GM21528 (cell line): ENCODE measurements around the gene ATP5MG.
A peak's percentile ranks its signal among the peaks of the same experiment; 100 is the strongest.

Source experiments
- ATAC-seq: cut with Tn5 transposase; IDR thresholded peaks from one replicate; pipeline ENCODE4 v1.9.1; 2021; ENCODE audit warnings: mild to moderate bottlenecking, moderate library complexity; ENCODE audit not compliant: unreplicated experiment, low FRiP score

ATP5MG gene

DNA sequence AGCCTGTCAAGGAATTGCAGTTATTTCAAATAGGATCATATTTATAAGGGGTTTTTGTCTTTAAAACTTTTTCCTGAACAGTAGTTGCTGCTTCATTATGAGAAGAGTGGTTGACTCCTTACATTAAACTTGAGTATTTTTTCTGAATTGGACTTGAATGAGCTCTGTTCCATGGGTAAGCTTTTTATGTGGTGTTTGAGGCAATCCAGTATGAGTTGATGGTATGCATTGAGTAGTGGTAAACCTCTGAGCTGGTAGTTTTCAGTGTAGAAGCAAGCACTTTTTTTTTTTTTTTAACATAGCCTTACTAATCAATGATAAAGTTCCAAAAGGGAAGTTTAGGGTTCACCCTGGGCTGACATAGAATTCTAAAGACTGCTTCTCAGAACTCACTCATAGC is 38.2 kb downstream of the ATP5MG start:
- ATAC-seq, result no peak

DNA sequence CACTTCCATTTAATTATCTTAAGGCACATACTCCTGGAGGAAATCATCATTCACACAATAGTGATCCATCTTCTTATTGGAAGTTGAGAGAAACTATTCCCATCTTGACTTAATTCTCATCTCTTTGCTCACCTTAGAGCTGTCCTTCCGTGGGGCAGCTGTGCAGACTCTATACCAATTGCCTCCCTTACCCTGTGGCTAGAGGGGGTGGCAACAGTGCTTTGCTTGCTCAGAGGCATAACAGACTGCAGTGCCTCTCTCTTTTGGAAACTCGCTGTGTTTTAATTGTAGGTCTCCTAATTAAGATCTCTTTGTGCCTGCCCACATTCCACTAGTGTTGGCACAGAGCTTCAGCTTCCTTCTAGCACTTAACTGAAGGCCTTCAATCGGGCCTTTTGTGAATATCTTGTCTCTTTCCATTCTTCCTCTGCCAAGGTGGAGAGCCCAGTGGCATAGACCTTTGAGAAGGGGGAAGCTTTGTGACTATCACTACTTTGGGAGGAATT is 40.4 kb downstream of the ATP5MG start:
- no peak for ATAC-seq

DNA sequence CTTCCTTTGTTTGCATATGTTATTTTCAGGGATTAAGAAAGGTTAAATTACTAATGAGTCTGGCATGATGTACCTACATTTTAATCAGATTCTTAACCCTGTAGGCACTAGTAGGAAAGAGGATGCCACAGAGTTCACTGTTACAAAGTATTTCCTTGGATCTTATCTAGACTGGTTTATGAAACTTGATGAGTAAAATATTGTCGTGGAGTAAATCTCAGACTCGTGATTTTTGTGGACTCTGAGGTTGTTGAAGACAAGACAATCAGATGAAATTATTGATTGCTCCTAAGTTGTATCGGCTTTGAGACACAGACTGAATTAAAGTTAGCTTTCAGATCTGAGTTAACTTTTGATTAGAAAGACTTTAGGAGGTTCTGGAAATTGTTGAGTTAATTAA is 40.9 kb downstream of the ATP5MG start:
- no peak for ATAC-seq

GRCh38 chr11:118442908-118443589 is 41.6 kb downstream of the ATP5MG start:
- no peak for ATAC-seq

DNA sequence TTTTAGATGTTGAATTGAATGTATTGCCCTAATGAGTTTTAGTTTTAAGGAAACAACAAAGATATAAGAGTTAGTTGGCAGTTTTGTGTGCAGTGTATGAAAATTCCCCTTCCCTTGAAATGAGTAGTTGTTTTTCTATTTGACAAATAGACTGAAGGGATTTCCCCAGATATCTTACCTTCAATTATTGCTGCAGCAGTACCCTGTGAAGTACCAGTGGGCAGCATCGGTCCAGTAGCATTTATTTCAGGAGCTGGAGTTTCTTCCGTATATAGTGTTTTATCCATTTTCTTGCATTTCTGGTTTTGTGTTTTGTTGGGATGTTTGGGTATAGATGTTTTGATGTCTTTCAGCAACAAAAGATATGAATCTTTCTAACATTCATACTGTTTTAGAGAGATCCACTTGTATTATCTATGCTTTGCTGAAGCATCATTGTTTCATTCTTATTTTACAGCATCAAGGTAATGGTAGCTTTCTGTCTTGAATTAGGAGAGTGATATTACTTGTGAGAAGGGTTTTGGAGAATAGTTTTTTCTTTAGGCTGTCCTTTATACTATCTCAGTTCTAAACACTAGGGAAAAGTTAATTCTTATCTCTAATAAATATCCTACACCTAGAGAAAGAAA is 42.3 kb downstream of the ATP5MG start:
- ATAC-seq, result no peak

GRCh38 chr11:118447423-118447822 is 46.0 kb downstream of the ATP5MG start:
- ATAC-seq, result no peak

DNA sequence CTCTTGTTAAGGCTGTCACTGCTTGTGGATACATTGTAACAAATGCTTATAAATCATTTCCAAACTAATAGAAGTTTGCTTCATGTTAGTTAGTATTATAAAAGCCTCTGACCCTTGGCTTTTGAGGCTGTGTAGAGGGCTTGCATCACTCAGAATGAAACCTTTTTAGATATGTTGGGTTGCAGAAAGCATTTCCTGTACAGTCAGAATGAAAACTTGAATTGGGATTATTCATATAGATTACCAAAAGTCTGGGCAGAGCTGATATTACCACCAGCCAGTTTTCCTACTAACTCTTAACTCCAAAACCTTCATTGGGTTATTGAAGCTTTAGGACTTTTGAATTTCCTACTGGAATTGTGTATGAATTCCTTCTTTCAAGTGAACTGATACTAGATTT is 46.9 kb downstream of the ATP5MG start:
- ATAC-seq, result peak; percentile 61

GRCh38 chr11:118449316-118449918 is 48.0 kb downstream of the ATP5MG start:
- ATAC-seq, result no peak

GRCh38 chr11:118450451-118450850 is 49.0 kb downstream of the ATP5MG start:
- no peak for ATAC-seq
